Left ventricle myocardium inferior (tissue), 1 donor: ENCODE data around the gene CBLN4. TPM values are rescaled to one million over a fixed set of nuclear protein-coding genes. Genes with fewer than 3 reads are reported as not detected.

ENCODE experiments used
- DNase-seq: peaks from one replicate; pipeline ENCODE4 v3.0.0-alpha.2; 2020
- H3K27ac ChIP-seq: fragments of 200-600 bp; replicated peaks from 2 replicates; pipeline ENCODE4 v1.8.0; 2021
- H3K27me3 ChIP-seq: fragments of 200-600 bp; 2 replicates; pipeline ENCODE4 v1.8.0; 2021; ENCODE audit warnings: low read depth
- H3K36me3 ChIP-seq: fragments of 200-600 bp; 2 replicates; pipeline ENCODE4 v1.8.0; 2021
- H3K4me1 ChIP-seq: fragments of 200-600 bp; 2 replicates; pipeline ENCODE4 v1.8.0; 2021
- H3K4me3 ChIP-seq: fragments of 200-600 bp; 2 replicates; pipeline ENCODE4 v1.8.0; 2021; ENCODE audit warnings: mild to moderate bottlenecking, moderate library complexity
- H3K9me3 ChIP-seq: fragments of 200-600 bp; replicated peaks from 2 replicates; pipeline ENCODE4 v1.8.0; 2021
- intact Hi-C: fragments of 100-400 bp; cut with micrococcal nuclease; formaldehyde crosslinking; loops from one replicate; pipeline ENCODE4 v1.11.0; 2022
- total RNA-seq: library from RNA; stranded (reverse); fragmentation: NEBNext Ultra II Directional; extraction: Animal tissue kit (Norgen Biotek cat#: 25700); gene quantifications from one replicate; pipeline ENCODE4 v1.2.1, GENCODE V29; 2021
- TF ChIP-seq, protein P1 (sequence below): fragments of 200-600 bp; IDR thresholded peaks from 2 replicates; pipeline ENCODE4 v1.8.0; 2021; ENCODE audit warnings: antibody characterized with exemption, mild to moderate bottlenecking, borderline replicate concordance
- donor health status: DM: no; HTN: yes; CAD: no; lungs with severe emphysema.

Gene CBLN4
- total RNA-seq, 1 donor from 2014 or later: not detected

DNA sequence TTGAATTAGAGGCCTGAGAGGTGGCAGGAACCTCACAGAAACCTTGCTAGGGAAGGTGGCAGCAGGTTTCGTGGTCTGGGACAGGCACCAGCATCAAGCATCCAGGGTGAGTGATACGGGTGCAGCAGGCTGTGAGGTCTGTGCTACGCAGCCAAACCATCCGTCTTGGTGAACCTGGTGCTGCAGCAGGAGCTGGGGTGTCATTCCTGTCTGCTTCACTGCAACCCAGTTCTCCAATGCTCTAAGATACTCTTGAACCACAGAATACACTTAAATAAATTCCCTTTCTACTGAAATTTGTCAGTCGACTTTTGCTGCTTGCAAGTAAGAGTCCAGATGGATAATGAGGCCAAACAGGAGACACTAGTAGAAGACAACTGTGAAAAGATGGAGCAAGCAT lies 9.7 kb upstream of the CBLN4 start:
- Histone ChIP-seq H3K36me3 (no peaks in the 10 kb centered on the region), H3K27me3 (no peaks in the 10 kb centered on the region), H3K4me3 (no peak overlapping the region), H3K27ac (no peak overlapping the region), H3K4me1 (no peaks in the 10 kb centered on the region), H3K9me3 (no peaks in the 10 kb centered on the region)
- no peak for DNase-seq
- intact Hi-C loops: no loop called here
- TF ChIP-seq, protein P1, sequence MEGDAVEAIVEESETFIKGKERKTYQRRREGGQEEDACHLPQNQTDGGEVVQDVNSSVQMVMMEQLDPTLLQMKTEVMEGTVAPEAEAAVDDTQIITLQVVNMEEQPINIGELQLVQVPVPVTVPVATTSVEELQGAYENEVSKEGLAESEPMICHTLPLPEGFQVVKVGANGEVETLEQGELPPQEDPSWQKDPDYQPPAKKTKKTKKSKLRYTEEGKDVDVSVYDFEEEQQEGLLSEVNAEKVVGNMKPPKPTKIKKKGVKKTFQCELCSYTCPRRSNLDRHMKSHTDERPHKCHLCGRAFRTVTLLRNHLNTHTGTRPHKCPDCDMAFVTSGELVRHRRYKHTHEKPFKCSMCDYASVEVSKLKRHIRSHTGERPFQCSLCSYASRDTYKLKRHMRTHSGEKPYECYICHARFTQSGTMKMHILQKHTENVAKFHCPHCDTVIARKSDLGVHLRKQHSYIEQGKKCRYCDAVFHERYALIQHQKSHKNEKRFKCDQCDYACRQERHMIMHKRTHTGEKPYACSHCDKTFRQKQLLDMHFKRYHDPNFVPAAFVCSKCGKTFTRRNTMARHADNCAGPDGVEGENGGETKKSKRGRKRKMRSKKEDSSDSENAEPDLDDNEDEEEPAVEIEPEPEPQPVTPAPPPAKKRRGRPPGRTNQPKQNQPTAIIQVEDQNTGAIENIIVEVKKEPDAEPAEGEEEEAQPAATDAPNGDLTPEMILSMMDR: no peak

DNA sequence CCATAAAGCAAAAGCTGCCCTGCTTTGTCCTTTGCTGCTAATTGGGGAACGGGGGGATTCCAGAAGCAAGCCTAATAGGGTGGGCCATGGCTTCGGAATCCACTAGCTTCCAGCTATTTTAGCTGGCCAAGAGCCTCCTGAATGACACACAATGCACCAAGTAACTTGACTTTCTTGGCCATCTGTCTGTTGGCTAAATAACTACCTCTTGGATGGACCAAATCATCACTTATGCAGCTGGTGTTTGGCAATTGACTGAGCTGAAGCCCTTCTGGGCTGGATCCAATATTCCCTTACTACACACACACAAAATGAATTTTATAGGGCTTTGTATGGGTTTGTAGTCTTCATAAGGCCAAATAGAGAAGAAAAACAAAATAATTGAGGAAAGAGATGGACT lies 8.8 kb upstream of the CBLN4 start:
- no peak for DNase-seq
- intact Hi-C loops: no loop called here
- H3K27me3 ChIP-seq: no peaks in the 10 kb centered on the region

DNA sequence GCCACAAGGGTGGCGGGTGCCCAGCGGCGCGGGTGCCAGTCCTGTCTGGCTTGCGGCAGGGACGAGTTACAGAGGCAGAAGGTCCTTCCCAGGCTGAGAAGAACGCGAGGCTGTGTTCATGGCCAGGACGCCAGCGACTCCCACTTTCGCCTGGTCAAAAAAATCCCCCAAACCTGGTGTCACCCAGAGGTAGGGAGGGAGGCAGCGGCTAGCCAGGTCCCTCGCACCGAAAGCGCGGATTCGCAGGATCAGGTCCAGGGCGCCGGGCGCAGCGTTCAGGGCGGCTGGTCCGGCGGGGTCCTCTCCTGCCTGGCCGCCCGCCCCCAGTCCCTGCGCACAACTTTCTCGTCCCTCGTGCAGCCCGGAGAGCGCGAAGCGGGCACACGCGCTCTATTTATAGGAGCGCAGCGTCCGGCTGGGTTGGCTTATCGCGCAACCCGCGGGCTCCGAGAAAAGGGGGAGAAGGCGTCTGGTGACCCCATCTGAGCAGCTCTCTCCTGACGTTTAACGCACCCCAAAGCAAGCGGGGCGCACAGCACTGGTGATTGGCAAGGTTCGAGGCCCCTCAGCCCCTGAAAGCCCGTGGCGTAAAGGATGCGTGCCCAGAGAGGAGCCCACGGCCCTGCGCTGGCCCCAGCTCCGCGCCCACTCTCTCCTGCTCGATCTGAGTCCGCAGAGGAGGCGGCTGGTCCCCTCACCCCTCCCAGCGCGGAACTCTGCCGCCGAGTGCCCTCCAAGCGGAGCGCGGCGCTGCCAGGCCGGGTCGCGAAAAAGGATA lies 519 bp downstream of the CBLN4 start:
- no peak overlapping the region for H3K27ac ChIP-seq
- H3K27me3 ChIP-seq: peaks cover 76% of the 10 kb centered on the region
- no peaks in the 10 kb centered on the region for H3K9me3 ChIP-seq
- H3K36me3 ChIP-seq: no peaks in the 10 kb centered on the region
- TF ChIP-seq, protein P1: no peak
- intact Hi-C loops: no loop called here
- H3K4me1 ChIP-seq: peaks cover 8% of the 10 kb centered on the region
- no peak for DNase-seq
- no peak overlapping the region for H3K4me3 ChIP-seq

More for the DNA sequence above, 8.8 kb upstream of the CBLN4 start:
- no peak overlapping the region for H3K27ac ChIP-seq
- no peaks in the 10 kb centered on the region for H3K9me3 ChIP-seq
- TF ChIP-seq, protein P1: no peak
- no peaks in the 10 kb centered on the region for H3K4me1 ChIP-seq
- no peaks in the 10 kb centered on the region for H3K36me3 ChIP-seq
- no peak overlapping the region for H3K4me3 ChIP-seq

DNA sequence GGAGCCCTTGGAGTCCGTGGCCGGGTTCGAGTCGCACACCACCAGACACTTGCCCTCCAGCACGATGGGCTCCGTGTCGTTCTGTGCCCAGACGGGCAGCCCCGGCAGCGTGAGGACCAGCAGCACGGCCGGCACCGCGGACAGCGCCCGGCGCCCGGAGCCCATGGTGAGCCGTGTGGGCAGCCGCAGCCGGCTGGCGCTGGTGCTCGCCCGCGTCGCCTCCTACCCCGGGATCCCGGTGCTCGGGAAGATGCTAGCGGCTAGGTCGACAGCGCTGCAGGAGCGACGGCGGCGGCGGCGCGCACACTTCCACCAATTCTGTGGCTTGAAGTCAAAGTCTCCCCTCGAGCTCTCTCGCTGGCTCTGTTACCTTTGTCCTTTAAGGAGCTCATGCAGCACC lies 1.3 kb downstream of the CBLN4 start:
- Histone ChIP-seq H3K27ac (no peak overlapping the region), H3K36me3 (no peaks in the 10 kb centered on the region), H3K27me3 (peaks cover 83% of the 10 kb centered on the region), H3K4me1 (peaks cover 8% of the 10 kb centered on the region), H3K4me3 (no peak overlapping the region), H3K9me3 (no peaks in the 10 kb centered on the region)
- intact Hi-C loops: no loop called here
- TF ChIP-seq, protein P1: no peak
- no peak for DNase-seq

DNA sequence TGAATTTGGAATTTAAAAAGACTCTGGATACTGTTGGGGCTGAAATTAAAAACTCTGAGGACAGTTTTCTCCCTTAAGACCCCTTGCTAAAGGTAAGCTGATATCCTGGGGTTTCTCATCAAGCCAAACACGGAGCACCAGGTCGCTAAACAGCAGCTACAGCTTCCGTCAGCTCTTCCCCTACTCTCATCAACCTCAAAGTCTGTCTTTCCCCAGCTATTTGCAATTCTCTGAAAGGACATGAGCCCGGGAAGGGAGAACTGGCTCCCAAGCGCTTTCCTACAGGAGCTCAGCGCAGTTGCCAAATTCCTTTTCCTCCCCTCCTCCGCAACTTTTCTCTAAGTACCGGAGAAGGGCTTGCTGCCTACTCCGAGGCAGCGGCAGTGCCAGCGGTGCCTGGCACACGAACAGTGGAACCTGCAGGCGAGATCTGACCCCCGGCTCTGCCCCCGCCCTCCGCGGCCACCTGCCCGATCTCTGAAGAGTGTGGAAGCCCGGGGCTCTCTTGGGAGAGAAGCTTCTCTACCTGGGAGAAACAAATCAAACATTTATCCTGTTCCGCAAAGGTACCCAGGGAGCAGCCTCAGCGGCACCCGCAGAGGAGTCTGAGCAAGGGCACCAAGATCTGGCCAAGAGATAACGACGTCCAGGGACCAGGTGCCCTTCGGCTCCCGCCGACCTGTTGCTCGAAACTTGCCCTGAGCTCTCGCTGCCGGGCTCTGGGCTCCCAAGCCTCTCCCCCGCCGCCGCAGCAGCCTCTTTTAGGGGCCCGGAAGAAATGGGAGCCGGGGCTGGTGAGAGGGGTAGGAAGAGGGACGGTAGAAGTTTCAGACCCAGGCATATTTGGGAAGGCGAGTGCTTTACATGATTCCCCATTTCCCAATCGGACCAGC lies 2.2 kb downstream of the CBLN4 start:
- no peaks in the 10 kb centered on the region for H3K9me3 ChIP-seq
- peaks cover 8% of the 10 kb centered on the region for H3K4me1 ChIP-seq
- no peaks in the 10 kb centered on the region for H3K36me3 ChIP-seq
- TF ChIP-seq, protein P1: no peak
- no peak for DNase-seq
- no peak overlapping the region for H3K27ac ChIP-seq
- H3K27me3 ChIP-seq: peaks cover 84% of the 10 kb centered on the region
- intact Hi-C loops: no loop called here
- no peak overlapping the region for H3K4me3 ChIP-seq
